HG03064 (cell line): Measurements from ENCODE around the gene SLC26A1.
"Not testable (repeated sequence)": the region's sequence is repeated elsewhere in the genome, so short reads cannot be mapped to it uniquely, and the experiment has no call there.

ENCODE experiments used
- ATAC-seq: cut with Tn5 transposase; IDR thresholded peaks from one replicate; pipeline ENCODE4 v1.9.1; 2021; ENCODE audit warnings: low read depth; ENCODE audit not compliant: unreplicated experiment

SLC26A1 gene

DNA sequence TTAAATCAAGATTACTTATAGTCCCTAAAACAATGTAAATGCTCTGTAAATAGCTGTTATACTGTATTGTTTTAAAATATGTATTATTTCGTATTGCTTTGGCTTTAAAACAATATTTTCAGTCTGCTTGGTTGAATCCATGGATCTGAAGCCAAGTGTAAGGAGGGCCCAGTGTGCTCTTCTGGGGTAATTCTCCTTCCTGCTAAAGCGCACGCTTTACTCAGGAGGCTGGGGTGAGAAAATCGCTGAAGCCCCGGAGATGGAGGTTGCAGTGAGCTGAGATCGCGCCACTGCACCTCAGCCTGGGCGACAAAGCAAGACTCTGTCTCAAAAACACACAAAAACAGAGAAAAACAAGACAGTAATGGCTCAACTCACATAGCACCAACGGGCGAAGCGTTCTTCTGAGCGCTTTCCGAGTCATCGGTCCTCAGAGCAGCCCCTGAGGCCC is 6.8 kb downstream of the SLC26A1 start:
- ATAC-seq: no peak

GRCh38 chr4:985123-985830 is 7.9 kb downstream of the SLC26A1 start:
- no peak for ATAC-seq

DNA sequence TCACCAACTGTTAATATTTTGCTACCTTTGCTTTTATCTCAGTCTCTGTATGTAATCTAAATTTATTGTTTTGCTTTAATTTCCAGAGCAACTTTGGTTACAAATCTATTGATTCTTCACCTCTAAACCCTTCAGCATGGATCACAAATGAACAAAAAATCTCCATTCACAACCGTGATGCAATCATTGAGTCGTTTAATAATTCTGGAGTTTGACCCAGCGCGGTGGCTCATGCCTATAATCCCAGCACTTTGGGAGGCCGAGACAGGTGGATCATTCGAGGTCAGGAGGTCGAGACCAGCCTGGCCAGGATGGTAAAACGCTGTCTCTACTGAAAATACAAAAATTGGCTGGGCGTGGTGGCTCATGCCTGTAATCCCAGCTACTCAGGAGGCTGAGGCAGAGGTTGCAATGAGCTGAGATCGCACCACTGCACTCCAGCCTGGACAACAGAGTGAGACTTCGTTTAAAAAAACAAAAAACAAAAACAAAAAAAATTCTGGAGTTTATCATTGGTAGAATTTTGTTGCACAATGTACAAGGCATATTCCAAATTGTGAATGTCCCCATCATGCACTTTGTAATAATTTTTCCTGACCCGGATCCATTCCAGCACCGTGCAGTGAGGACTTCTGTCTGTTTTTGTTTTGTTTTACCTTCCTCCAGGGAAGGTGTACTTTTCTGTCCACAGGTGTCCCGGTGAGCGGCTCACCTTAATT is 8.7 kb downstream of the SLC26A1 start:
- no peak for ATAC-seq

DNA sequence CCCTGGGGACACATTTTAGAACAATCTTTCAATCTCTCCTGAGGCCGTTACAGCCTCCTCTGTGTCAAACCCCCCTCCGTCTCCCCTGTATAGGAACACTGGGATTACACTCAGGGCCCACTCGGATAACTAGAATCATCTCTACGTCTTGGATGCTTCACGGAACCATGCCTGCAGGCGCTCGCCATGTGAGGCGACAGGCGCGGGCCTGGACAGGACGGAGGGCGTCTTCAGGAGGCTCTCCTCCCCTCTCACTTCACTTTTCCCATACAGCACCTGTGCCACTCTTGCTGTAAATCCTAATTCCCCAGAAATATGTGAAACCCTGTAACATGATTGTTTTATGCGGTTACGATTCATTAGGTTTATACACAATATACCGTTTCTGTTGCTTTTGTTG is 10.4 kb downstream of the SLC26A1 start:
- no peak for ATAC-seq

GRCh38 chr4:982291-982690 is 10.9 kb downstream of the SLC26A1 start:
- no peak for ATAC-seq

- ATAC-seq: no peak
Observed at GRCh38 chr4:978957-979701, 14.1 kb downstream of the SLC26A1 start.

DNA sequence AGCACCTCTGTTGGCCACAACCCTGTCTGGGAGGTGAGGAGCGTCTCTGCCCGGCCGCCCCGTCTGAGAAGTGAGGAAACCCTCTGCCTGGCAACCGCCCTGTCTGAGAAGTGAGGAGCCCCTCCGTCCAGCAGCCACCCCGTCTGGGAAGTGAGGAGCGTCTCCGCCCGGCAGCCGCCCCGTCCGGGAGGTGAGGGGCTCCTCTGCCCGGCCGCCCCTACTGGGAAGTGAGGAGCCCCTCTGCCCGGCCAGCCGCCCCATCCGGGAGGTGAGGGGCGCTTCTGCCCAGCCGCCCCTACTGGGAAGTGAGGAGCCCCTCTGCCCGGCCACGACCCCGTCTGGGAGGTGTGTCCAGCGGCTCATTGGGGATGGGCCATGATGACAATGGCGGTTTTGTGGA is 17.2 kb downstream of the SLC26A1 start:
- ATAC-seq: not testable (repeated sequence)

GRCh38 chr4:974668-975067 is 18.5 kb downstream of the SLC26A1 start:
- no peak for ATAC-seq

GRCh38 chr4:973431-974397 is 19.5 kb downstream of the SLC26A1 start, which contains the start of gene DGKQ:
Gene DGKQ (minus strand): TSS chr4:973569. CDS start chr4:973482, 87 bp downstream.
- peak; percentile 67 for ATAC-seq

DNA sequence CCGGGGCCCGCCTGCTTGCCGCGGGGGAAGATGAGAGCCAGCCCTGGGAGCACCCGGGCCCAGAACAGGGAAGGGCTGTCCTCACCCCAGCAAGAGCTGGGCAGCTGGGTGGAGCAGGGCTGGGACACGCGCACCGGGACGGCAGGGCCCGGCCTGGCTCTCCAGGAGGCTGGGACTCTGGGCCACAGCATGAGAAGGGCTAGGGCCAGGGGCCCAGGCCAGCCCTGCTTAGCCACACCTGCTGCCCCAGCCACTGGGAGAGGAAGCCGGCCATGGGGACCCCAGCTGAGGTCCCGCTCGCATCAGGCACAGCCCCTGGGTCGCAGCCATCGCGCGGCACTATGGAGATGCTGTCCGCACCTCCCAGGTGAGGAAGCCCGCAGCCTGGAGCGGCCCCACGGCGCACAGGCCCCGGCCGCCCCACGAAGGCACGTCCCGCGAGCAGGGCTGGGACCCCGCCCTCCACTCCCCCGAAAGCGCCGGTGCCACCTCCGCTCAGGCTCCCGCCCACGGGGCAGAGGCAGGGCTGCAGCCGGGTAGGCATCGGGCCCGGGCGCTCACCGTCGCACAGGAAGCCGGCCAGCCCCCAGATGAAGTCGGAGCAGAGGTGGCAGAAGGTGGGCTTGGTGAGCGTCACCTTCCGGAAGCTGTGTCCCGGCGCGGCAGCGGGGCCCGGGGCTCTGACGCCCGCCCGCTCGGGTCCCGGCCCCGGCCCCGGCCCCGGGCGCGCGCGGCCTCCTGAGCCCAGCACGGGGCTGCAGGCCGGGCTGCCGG is 20.4 kb downstream of the SLC26A1 start:
- peak; percentile 45 for ATAC-seq

DNA sequence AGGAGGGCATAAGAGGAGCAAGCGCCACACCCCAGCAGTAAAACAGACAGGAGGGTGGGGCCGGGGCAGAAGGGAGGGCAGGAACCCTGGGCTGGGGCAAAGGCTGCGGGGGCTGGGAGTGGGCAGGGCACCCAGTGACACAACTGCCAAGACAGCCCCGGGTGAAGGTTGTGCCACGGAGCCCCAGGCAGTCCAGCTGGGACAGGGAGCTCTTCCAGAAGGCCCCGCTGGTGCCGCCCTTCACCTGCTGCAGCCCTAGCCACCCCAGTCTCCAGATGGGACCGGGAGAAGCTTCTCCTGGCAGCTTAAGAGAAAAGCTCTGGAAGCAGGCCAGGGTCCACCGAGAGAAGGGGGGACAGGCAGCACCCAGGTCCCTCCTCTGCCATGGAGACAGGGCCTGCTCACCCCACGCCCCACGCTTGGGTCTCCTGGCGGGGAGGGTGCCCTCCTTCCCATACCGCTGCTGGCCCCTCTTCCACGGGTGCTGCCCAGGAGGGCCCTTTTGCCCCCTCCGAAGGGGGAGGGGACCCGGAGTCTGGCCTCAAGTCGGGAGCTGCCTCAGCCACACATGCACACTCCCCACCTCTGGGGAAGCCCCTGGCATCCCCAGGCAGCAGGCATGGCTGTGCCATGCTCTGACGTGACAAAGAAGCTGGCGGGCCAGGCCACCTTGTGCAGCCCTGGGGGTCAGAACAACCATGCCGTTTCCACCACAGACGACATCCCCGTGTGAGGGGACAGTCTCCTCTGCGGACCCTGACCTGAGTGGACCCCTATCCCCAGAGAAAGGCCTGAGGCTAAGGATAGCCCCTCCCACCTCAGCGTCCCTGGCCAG is 21.3 kb downstream of the SLC26A1 start:
- ATAC-seq: no peak

- ATAC-seq: no peak
Observed at GRCh38 chr4:970854-971520, 22.2 kb downstream of the SLC26A1 start.

- no peak for ATAC-seq
Observed at GRCh38 chr4:970046-970745, 23.0 kb downstream of the SLC26A1 start.

DNA sequence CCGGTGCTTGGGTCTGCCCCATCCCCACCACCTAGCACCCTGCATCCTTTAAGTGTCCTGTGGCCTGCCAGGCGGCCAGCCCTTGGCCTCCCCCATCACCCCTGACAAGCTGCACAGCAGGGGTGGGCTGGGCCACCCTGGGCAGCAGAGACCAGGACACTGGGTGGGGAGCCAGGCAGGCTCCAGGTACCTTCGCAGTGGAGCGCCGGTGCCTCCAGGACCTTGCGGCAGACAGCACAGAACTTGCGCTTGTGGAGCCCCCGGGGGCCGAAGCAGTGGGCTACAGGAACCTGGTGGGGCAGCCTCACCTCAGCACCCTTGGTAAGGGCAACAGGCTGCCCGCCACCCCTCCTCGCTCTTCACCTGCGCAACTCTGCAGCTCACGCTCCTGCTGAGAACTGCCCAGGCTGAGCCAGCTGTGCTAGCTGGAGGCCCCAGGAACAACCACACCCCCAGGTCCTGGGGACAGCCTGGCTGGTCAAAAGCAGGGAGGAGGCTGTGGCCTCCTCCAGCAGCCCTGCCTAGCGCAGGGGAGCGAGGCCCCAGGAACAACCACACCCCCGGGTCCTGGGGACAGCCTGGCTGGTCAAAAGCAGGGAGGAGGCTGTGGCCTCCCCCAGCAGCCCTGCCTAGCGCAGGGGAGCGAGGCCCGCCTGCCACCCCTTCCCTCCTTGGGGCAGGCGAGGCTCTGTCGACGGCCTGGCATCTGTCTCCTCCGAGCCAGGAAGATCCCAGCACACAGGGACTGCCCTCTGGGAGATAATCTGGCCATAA is 24.4 kb downstream of the SLC26A1 start:
- no peak for ATAC-seq

DNA sequence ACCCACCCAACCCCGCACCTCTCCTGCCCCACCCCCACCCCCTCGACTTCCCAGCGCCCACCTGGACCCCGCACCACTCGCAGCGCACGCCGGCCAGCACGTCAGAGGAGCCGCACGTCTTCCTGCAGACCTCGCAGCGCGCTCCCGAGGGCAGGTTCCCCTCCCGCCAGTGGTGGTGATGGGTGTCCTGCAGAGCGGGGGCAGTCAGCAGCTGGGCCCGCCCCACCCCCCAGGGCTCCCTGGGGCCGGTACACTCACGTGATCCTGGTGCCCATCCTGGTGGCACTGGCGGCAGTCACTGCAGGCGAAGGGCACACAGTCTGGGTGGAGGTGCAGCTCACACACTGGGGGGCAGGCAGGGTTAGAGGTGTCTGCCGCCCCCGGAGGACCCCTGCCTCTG is 25.0 kb downstream of the SLC26A1 start:
- no peak for ATAC-seq
